Loucy (cell line): ENCODE measurements around the gene SERINC3.

Source experiments
- EZH2phosphoT487 ChIP-seq: fragments of 200-600 bp; IDR thresholded peaks from 2 replicates; pipeline ENCODE4 v1.6.1; 2018; ENCODE audit warnings: antibody characterized with exemption, mild to moderate bottlenecking, moderate library complexity, borderline replicate concordance
- TF ChIP-seq, protein P1 (sequence below): fragments of 200-600 bp; sonication (generic); conservative IDR thresholded peaks from 2 replicates; pipeline ENCODE4 v1.5.1; 2014; ENCODE audit warnings: mild to moderate bottlenecking, antibody characterized with exemption, low read length

DNA sequence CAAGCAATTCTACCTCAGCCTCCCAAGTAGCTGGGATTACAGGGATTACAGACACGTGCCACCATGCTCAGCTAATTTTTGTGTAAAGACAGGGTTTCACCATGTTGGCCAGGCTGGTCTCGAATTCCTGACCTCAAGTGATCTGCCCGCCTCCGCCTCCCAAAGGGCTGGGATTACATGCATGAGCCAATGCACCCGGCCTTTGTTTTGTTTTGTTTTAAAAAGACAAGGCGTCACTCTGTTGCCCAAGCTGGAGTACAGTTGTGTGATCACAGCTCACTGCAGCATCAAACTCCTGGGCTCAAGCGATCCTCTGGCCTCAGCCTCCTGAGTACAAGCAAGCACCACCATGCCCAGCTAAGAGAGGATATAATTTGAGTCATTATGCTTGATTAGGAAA is 5.4 kb downstream of the SERINC3 start:
- TF ChIP-seq, protein P1, sequence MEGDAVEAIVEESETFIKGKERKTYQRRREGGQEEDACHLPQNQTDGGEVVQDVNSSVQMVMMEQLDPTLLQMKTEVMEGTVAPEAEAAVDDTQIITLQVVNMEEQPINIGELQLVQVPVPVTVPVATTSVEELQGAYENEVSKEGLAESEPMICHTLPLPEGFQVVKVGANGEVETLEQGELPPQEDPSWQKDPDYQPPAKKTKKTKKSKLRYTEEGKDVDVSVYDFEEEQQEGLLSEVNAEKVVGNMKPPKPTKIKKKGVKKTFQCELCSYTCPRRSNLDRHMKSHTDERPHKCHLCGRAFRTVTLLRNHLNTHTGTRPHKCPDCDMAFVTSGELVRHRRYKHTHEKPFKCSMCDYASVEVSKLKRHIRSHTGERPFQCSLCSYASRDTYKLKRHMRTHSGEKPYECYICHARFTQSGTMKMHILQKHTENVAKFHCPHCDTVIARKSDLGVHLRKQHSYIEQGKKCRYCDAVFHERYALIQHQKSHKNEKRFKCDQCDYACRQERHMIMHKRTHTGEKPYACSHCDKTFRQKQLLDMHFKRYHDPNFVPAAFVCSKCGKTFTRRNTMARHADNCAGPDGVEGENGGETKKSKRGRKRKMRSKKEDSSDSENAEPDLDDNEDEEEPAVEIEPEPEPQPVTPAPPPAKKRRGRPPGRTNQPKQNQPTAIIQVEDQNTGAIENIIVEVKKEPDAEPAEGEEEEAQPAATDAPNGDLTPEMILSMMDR: no peak
- no peak for TF ChIP-seq EZH2phosphoT487
